ENCODE results near the gene PTRH1. TPM values are rescaled to one million over a fixed set of nuclear protein-coding genes. Genes with fewer than 3 reads are reported as not detected.

PTRH1 gene
- polyA plus RNA-seq, 1 of the 3 experiments (the other 2 are of a cell fraction) = 42.2 TPM

DNA sequence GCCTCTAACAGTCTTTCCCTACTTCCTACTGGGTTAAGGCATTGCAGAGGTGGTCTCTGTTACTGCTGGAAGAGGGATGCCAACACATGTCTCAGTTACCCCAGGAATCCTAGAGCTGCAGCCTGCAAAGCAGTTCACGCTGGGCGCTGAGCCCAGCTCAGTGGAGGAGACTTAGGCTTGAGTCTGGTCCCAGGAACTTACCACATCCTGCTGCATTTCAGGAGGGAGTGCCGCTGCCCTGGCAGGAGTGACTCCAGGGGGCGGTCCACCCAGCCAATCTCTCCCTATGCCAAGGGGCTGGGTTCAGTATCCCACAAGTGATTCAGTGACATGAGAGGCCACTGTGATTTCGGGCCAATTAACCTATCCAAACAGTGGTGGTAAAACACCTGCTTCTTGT, 8.0 kb upstream of the PTRH1 start:
- no peaks in the 10 kb centered on the region for H3K36me3 ChIP-seq (replicated peaks in 1 of 2; ENCODE audit: control insufficient read depth in 1 of 2, insufficient read depth in 2 of 2, low read length in 1 of 2)
- no peaks in the 10 kb centered on the region for H3K9me2 ChIP-seq
- 81% methylated on average over 5 of the region's 5 CpGs for WGBS (ENCODE audit: low lambda C conversion rate)
- H3K9me3 ChIP-seq = no peaks in the 10 kb centered on the region
- TF ChIP-seq TEAD4 (IDR thresholded peaks at IDR 0.05; ENCODE audit: borderline replicate concordance, insufficient read depth) (no peak), NFIC (IDR thresholded peaks at IDR 0.05; ENCODE audit: borderline replicate concordance) (peak; percentile 31; the same call in 1 of the 2 replicates)
- H3K4me1 ChIP-seq (ENCODE audit: control insufficient read depth in 1 of 2, insufficient read depth in 2 of 2, low read depth in 1 of 2, low read length in 1 of 2) = peaks cover 0 to 8% of the 10 kb centered on the region in 2 experiments; a peak in 1 of 4 replicates
- ChIA-PET CTCF (interaction anchor here (1.1 to 2.4 kb wide), 3 partner anchors 11 to 134 kb away, joined by 3 to 17 read pairs (median 3); partner anchors contain the start of gene TOR2A), POLR2A (interaction anchor here (0.6 kb wide), 1 partner anchor 144 kb away, joined by 4 read pairs; no protein-coding TSS in a partner anchor)
- no peak overlapping the region for H3K9ac ChIP-seq
- DNase-seq = no peak
- H3K4me3 ChIP-seq (ENCODE audit: low read depth in 2 of 2, low read length in 1 of 2) = no peak overlapping the region
- H2AFZ ChIP-seq (ENCODE audit: low read depth) = no peak overlapping the region
- no peak overlapping the region for H3K27ac ChIP-seq (ENCODE audit: low read depth in 2 of 2, low read length in 1 of 2)
- no peak overlapping the region for H3K4me2 ChIP-seq
- no peaks in the 10 kb centered on the region for H3K79me2 ChIP-seq (ENCODE audit: insufficient read depth)
- no peaks in the 10 kb centered on the region for H4K20me1 ChIP-seq (ENCODE audit: insufficient read depth)
- peaks cover 3% of the 10 kb centered on the region for H3F3A ChIP-seq (replicated peaks; ENCODE audit: insufficient read depth)
- H3K27me3 ChIP-seq (ENCODE audit: insufficient read depth) = no peaks in the 10 kb centered on the region

DNA sequence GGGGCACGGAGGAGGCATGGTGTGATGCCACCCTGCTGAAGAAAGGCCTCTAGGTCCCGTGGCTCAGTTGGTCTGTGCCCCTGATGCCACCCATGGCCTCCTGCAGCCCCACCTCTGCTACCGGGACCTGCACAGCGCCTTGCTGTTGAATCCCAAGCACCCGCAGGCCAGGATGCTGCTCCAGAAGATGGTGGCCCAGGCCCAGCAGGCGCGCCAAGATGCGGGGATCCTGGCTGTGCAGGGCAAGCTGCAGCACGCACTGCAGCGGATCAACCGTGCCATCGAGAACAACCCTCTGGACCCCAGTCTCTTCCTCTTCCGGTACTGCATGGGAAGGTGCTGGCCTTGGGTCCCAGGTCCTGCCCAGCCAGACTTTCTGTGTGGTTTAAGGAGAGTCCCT, 7.5 kb upstream of the PTRH1 start:
- 96% methylated on average over 9 of the region's 13 CpGs for WGBS (ENCODE audit: low lambda C conversion rate)
- Histone ChIP-seq H4K20me1 (ENCODE audit: insufficient read depth) (no peaks in the 10 kb centered on the region), H3K4me1 (ENCODE audit: control insufficient read depth in 1 of 2, insufficient read depth in 2 of 2, low read depth in 1 of 2, low read length in 1 of 2) (peaks cover 0 to 8% of the 10 kb centered on the region in 2 experiments; a peak in 1 of 4 replicates), H3K36me3 (replicated peaks in 1 of 2; ENCODE audit: control insufficient read depth in 1 of 2, insufficient read depth in 2 of 2, low read length in 1 of 2) (no peaks in the 10 kb centered on the region), H2AFZ (ENCODE audit: low read depth) (no peak overlapping the region), H3K4me3 (ENCODE audit: low read depth in 2 of 2, low read length in 1 of 2) (no peak overlapping the region), H3K9me2 (no peaks in the 10 kb centered on the region), H3K27ac (ENCODE audit: low read depth in 2 of 2, low read length in 1 of 2) (no peak overlapping the region), H3K9ac (no peak overlapping the region), H3F3A (replicated peaks; ENCODE audit: insufficient read depth) (peaks cover 3% of the 10 kb centered on the region), H3K27me3 (ENCODE audit: insufficient read depth) (no peaks in the 10 kb centered on the region), H3K9me3 (no peaks in the 10 kb centered on the region), H3K4me2 (no peak overlapping the region), H3K79me2 (ENCODE audit: insufficient read depth) (no peaks in the 10 kb centered on the region)
- no peak for DNase-seq
- CTCF ChIA-PET = interaction anchor here (1.1 to 2.4 kb wide), 2 partner anchors 11 to 134 kb away, joined by 3 to 17 read pairs; partner anchors contain the start of gene TOR2A
- TF ChIP-seq SIN3A (IDR thresholded peaks at IDR 0.05; ENCODE audit: borderline replicate concordance, low read depth, low read length) = no peak
- TF ChIP-seq, protein P1, sequence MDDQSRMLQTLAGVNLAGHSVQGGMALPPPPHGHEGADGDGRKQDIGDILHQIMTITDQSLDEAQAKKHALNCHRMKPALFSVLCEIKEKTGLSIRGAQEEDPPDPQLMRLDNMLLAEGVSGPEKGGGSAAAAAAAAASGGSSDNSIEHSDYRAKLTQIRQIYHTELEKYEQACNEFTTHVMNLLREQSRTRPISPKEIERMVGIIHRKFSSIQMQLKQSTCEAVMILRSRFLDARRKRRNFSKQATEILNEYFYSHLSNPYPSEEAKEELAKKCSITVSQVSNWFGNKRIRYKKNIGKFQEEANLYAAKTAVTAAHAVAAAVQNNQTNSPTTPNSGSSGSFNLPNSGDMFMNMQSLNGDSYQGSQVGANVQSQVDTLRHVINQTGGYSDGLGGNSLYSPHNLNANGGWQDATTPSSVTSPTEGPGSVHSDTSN (IDR thresholded peaks at IDR 0.05) = no peak
- POLR2A ChIA-PET = no interaction called here

DNA sequence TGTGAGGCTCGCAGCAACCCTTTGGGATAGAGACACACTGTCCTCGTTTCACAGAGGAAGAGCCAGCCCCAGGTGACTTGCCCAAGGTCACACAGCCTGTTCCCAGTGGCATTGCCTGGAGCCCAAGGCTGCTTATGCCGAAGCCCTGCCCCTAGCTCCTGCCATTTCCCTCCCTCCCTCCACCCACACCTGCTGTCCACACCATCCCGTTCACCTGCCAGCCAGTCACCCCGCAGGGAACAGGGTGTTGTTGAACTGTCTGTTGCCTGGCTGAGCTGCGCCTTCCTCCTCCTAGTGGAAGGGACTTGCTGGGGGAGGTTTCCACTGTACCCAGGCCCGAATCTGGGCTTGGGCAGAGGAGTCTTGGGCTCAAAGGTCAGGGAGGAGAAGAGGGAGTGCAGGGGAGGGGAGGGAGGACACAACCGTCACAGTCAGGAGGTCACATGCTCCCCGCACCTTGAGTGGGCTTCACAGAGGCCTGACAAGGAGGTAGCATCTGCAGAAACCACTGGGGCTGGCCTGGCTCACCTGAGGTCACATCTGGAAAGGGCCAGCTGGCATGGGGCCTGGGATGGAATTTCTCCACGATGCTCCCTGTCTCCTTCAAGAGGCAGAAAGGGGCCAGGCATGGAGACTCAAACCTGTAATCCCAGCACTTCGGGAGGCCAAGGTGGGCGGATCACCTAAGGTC, 6.7 kb upstream of the PTRH1 start:
- POLR2A ChIA-PET = interaction anchor here (1.0 kb wide), 1 partner anchor 12 kb away, joined by 3 read pairs; no protein-coding TSS in a partner anchor
- TF ChIP-seq, protein P2, sequence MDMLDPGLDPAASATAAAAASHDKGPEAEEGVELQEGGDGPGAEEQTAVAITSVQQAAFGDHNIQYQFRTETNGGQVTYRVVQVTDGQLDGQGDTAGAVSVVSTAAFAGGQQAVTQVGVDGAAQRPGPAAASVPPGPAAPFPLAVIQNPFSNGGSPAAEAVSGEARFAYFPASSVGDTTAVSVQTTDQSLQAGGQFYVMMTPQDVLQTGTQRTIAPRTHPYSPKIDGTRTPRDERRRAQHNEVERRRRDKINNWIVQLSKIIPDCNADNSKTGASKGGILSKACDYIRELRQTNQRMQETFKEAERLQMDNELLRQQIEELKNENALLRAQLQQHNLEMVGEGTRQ (IDR thresholded peaks at IDR 0.05; ENCODE audit: borderline replicate concordance, low read depth, low read length) = no peak
- TF ChIP-seq RAD21 (IDR thresholded peaks at IDR 0.05; ENCODE audit: low read length) (no peak), GABPA (IDR thresholded peaks at IDR 0.05; ENCODE audit: low read depth) (no peak), EP300 (IDR thresholded peaks at IDR 0.05; ENCODE audit: borderline replicate concordance in 1 of 2, low read depth in 1 of 2, low read length in 1 of 2) (no peak), FOSL2 (IDR thresholded peaks at IDR 0.05; ENCODE audit: borderline replicate concordance, low read depth) (no peak), MXI1 (IDR thresholded peaks at IDR 0.05; ENCODE audit: low read depth, low read length) (no peak), TCF12 (IDR thresholded peaks at IDR 0.05) (no peak), SMC3 (IDR thresholded peaks at IDR 0.05; ENCODE audit: low read depth, low read length) (no peak), RCOR1 (IDR thresholded peaks at IDR 0.05; ENCODE audit: low read length) (no peak), GATA2 (CRISPR knock-in tag; IDR thresholded peaks at IDR 0.05) (no peak), YY1 (IDR thresholded peaks at IDR 0.05; ENCODE audit: low read depth) (no peak)
- TF ChIP-seq, protein P1 (IDR thresholded peaks at IDR 0.05) = no peak
- TF ChIP-seq, protein P3, sequence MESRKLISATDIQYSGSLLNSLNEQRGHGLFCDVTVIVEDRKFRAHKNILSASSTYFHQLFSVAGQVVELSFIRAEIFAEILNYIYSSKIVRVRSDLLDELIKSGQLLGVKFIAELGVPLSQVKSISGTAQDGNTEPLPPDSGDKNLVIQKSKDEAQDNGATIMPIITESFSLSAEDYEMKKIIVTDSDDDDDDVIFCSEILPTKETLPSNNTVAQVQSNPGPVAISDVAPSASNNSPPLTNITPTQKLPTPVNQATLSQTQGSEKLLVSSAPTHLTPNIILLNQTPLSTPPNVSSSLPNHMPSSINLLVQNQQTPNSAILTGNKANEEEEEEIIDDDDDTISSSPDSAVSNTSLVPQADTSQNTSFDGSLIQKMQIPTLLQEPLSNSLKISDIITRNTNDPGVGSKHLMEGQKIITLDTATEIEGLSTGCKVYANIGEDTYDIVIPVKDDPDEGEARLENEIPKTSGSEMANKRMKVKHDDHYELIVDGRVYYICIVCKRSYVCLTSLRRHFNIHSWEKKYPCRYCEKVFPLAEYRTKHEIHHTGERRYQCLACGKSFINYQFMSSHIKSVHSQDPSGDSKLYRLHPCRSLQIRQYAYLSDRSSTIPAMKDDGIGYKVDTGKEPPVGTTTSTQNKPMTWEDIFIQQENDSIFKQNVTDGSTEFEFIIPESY (IDR thresholded peaks at IDR 0.05; ENCODE audit: borderline replicate concordance, low read depth) = no peak

More for the DNA sequence above, 6.7 kb upstream of the PTRH1 start:
- no peak for DNase-seq
- Histone ChIP-seq H3K36me3 (replicated peaks in 1 of 2; ENCODE audit: control insufficient read depth in 1 of 2, insufficient read depth in 2 of 2, low read length in 1 of 2) (no peaks in the 10 kb centered on the region), H3K27me3 (ENCODE audit: insufficient read depth) (no peaks in the 10 kb centered on the region), H3K4me1 (ENCODE audit: control insufficient read depth in 1 of 2, insufficient read depth in 2 of 2, low read depth in 1 of 2, low read length in 1 of 2) (peaks cover 0 to 8% of the 10 kb centered on the region in 2 experiments; a peak in 1 of 4 replicates), H3K9ac (no peak overlapping the region), H4K20me1 (ENCODE audit: insufficient read depth) (no peaks in the 10 kb centered on the region), H3K9me3 (no peaks in the 10 kb centered on the region), H3F3A (replicated peaks; ENCODE audit: insufficient read depth) (peaks cover 3% of the 10 kb centered on the region), H3K4me2 (no peak overlapping the region), H3K79me2 (ENCODE audit: insufficient read depth) (no peaks in the 10 kb centered on the region), H2AFZ (ENCODE audit: low read depth) (no peak overlapping the region), H3K27ac (ENCODE audit: low read depth in 2 of 2, low read length in 1 of 2) (no peak overlapping the region), H3K4me3 (ENCODE audit: low read depth in 2 of 2, low read length in 1 of 2) (no peak overlapping the region), H3K9me2 (no peaks in the 10 kb centered on the region)
- CTCF ChIA-PET = interaction anchor here (2.4 kb wide), 1 partner anchor 12 kb away, joined by 17 read pairs; the partner anchor contains the start of gene TOR2A
- WGBS (ENCODE audit: low lambda C conversion rate) = 89% methylated on average over 10 of the region's 12 CpGs
